Omental fat pad (tissue), 4 donors: ENCODE data around the gene TECPR1. TPM values are rescaled to one million over a fixed set of nuclear protein-coding genes. Genes with fewer than 3 reads are reported as not detected.

Source experiments
- ATAC-seq: fragments of 150-250 bp; one replicate; pipeline ENCODE4 v1.9.1; 2016; ENCODE audit warnings: mild to moderate bottlenecking, moderate library complexity; ENCODE audit not compliant: low FRiP score
- DNase-seq: peaks from one replicate; pipeline ENCODE4 v3.0.0-alpha.2; 2019; ENCODE audit warnings: low spot score
- CTCF ChIP-seq, 3 donors: fragments of 450-650 bp; IDR thresholded peaks; one replicate each; pipeline ENCODE4 v1.5.1; 2016 to 2017; ENCODE audit warnings: antibody characterized with exemption in 3 of 3, mild to moderate bottlenecking in 3 of 3, moderate library complexity in 2 of 3
- total RNA-seq, 4 donors: library from RNA; depleted of rRNA; stranded (reverse); fragments of >200 nt; gene quantifications; one replicate each; pipeline ENCODE4 v1.1.0, GENCODE V29; 2016

The TECPR1 gene
- total RNA-seq, 4 donors from 2014 or later = 12.0 to 36.3 (median 17.1) TPM

- no peak for TF ChIP-seq CTCF (IDR thresholded peaks at IDR 0.05)
- DNase-seq (no peak), ATAC-seq (no peak)
Measured at GRCh38 chr7:98174334-98175259, 77.4 kb downstream of the TECPR1 start.

GRCh38 chr7:98171449-98171848 is 80.6 kb downstream of the TECPR1 start:
- TF ChIP-seq CTCF (IDR thresholded peaks at IDR 0.05) = no peak
- DNase-seq = no peak
- no peak for ATAC-seq

- DNase-seq = no peak
Measured at GRCh38 chr7:98170966-98171365, 81.1 kb downstream of the TECPR1 start.

GRCh38 chr7:98168904-98169621 is 83.0 kb downstream of the TECPR1 start:
- no peak for DNase-seq
- no peak for ATAC-seq
- TF ChIP-seq CTCF (IDR thresholded peaks at IDR 0.05) = no peak

More at GRCh38 chr7:98170966-98171365, 81.1 kb downstream of the TECPR1 start:
- ATAC-seq = no peak
- TF ChIP-seq CTCF (IDR thresholded peaks at IDR 0.05) = no peak

- DNase-seq = no peak
- ATAC-seq = peak; percentile 35
- no peak for TF ChIP-seq CTCF (IDR thresholded peaks at IDR 0.05)
Measured at GRCh38 chr7:98168181-98168903, 83.7 kb downstream of the TECPR1 start.

GRCh38 chr7:98167653-98168052 is 84.4 kb downstream of the TECPR1 start:
- TF ChIP-seq CTCF (IDR thresholded peaks at IDR 0.05) = no peak
- DNase-seq = no peak
- ATAC-seq = no peak
